WTC11 (cell line): ENCODE data around the gene SLC22A4.

Experiments
- NFE2L1 ChIP-seq: sonication (generic); formaldehyde crosslinking; IDR thresholded peaks from 2 replicates; pipeline ENCODE4 v1.8.1; 2023; ENCODE audit warnings: missing genetic modification reagents
- SP1 ChIP-seq: sonication (generic); formaldehyde crosslinking; conservative IDR thresholded peaks from 2 replicates; pipeline ENCODE4 v1.8.1; 2022; ENCODE audit warnings: missing genetic modification reagents
- TCF7 ChIP-seq: sonication (generic); formaldehyde crosslinking; IDR thresholded peaks from 2 replicates; pipeline ENCODE4 v1.8.0; 2022; ENCODE audit warnings: mild to moderate bottlenecking, low read depth, missing genetic modification reagents, moderate library complexity
- TF ChIP-seq, protein P1 (sequence below): sonication (generic); formaldehyde crosslinking; IDR thresholded peaks from 2 replicates; pipeline ENCODE4 v1.8.1; 2023; ENCODE audit warnings: mild to moderate bottlenecking, missing genetic modification reagents, moderate library complexity

DNA sequence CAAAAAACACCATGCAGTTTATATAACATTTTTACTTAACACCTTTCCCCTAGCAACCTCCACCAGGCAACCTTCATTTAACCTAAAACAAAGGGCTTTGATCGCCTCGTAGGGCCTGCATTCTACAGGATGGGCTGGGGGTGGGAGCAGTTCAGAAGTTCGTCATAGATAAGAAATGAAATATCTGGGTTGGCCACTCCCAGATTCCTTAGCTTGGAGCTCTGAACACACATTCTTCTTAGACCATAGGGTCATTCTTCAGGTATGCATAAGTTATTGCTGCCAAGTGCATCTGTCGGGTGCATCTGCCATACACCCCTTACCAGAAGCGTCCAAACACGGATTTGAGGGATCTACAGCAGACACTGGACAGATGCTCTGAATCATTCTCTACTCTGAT, 71.0 kb downstream of the SLC22A4 start:
- no peak for TF ChIP-seq NFE2L1 (CRISPR knock-in tag)
- no peak for TF ChIP-seq SP1 (CRISPR knock-in tag)
- TF ChIP-seq, protein P1, sequence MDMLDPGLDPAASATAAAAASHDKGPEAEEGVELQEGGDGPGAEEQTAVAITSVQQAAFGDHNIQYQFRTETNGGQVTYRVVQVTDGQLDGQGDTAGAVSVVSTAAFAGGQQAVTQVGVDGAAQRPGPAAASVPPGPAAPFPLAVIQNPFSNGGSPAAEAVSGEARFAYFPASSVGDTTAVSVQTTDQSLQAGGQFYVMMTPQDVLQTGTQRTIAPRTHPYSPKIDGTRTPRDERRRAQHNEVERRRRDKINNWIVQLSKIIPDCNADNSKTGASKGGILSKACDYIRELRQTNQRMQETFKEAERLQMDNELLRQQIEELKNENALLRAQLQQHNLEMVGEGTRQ (CRISPR knock-in tag) = no peak
- no peak for TF ChIP-seq TCF7
